WTC11 (cell line): ENCODE results near the gene NUP214.

Source experiments
- ATF2 ChIP-seq: sonication (generic); formaldehyde crosslinking; IDR thresholded peaks from 2 replicates; pipeline ENCODE4 v1.8.1; 2022; ENCODE audit warnings: low read depth, missing genetic modification reagents, borderline replicate concordance
- MAX ChIP-seq: sonication (generic); formaldehyde crosslinking; IDR thresholded peaks from 2 replicates; pipeline ENCODE4 v1.8.0; 2022; ENCODE audit warnings: mild to moderate bottlenecking, missing genetic modification reagents
- ZNF512 ChIP-seq: sonication (generic); formaldehyde crosslinking; IDR thresholded peaks from 2 replicates; pipeline ENCODE4 v1.8.1; 2022; ENCODE audit warnings: missing genetic modification reagents, borderline replicate concordance
- TF ChIP-seq, protein P1 (sequence below): sonication (generic); formaldehyde crosslinking; IDR thresholded peaks from 2 replicates; pipeline ENCODE4 v1.8.0; 2023; ENCODE audit warnings: mild to moderate bottlenecking, missing genetic modification reagents
- TF ChIP-seq, protein P2 (sequence below): fragments of 200-600 bp; IDR thresholded peaks from 2 replicates; pipeline ENCODE4 v1.8.0; 2022; ENCODE audit warnings: antibody characterized with exemption

GRCh38 chr9:131119600-131119999 lies 5.8 kb upstream of the NUP214 start:
- TF ChIP-seq ATF2 (no peak), ZNF512 (CRISPR knock-in tag) (no peak), MAX (CRISPR knock-in tag) (no peak)
- TF ChIP-seq, protein P1, sequence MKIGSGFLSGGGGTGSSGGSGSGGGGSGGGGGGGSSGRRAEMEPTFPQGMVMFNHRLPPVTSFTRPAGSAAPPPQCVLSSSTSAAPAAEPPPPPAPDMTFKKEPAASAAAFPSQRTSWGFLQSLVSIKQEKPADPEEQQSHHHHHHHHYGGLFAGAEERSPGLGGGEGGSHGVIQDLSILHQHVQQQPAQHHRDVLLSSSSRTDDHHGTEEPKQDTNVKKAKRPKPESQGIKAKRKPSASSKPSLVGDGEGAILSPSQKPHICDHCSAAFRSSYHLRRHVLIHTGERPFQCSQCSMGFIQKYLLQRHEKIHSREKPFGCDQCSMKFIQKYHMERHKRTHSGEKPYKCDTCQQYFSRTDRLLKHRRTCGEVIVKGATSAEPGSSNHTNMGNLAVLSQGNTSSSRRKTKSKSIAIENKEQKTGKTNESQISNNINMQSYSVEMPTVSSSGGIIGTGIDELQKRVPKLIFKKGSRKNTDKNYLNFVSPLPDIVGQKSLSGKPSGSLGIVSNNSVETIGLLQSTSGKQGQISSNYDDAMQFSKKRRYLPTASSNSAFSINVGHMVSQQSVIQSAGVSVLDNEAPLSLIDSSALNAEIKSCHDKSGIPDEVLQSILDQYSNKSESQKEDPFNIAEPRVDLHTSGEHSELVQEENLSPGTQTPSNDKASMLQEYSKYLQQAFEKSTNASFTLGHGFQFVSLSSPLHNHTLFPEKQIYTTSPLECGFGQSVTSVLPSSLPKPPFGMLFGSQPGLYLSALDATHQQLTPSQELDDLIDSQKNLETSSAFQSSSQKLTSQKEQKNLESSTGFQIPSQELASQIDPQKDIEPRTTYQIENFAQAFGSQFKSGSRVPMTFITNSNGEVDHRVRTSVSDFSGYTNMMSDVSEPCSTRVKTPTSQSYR (CRISPR knock-in tag): no peak
- TF ChIP-seq, protein P2, sequence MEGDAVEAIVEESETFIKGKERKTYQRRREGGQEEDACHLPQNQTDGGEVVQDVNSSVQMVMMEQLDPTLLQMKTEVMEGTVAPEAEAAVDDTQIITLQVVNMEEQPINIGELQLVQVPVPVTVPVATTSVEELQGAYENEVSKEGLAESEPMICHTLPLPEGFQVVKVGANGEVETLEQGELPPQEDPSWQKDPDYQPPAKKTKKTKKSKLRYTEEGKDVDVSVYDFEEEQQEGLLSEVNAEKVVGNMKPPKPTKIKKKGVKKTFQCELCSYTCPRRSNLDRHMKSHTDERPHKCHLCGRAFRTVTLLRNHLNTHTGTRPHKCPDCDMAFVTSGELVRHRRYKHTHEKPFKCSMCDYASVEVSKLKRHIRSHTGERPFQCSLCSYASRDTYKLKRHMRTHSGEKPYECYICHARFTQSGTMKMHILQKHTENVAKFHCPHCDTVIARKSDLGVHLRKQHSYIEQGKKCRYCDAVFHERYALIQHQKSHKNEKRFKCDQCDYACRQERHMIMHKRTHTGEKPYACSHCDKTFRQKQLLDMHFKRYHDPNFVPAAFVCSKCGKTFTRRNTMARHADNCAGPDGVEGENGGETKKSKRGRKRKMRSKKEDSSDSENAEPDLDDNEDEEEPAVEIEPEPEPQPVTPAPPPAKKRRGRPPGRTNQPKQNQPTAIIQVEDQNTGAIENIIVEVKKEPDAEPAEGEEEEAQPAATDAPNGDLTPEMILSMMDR: no peak
